K562 (cell line): ENCODE data around the gene ABLIM2. TPM values are rescaled to one million over a fixed set of nuclear protein-coding genes. Genes with fewer than 3 reads are reported as not detected.

Experiments used
- ATAC-seq: fragments of 200-7000 bp; cut with Tn5 transposase; 3 replicates; pipeline ENCODE4 v1.9.1; 2020; ENCODE audit warnings: moderate library complexity
- BruUV-seq: library from RNA; stranded (reverse); fragments of 400-500 nt; replicated peaks from 2 replicates; lab custom pipeline; 2021; lab: Mats Ljungman, UMichigan
- CTCF ChIA-PET: fragments of 300-600 bp; formaldehyde crosslinking; extraction: SDS; loops from one replicate; lab custom pipeline; 2021; ENCODE audit warnings: low intra/inter-chr PET ratio; lab: Yijun Ruan, JAX
- POLR2A ChIA-PET: fragments of 300-600, 350-650 bp; sonication (Branson Sonifier 250); formaldehyde crosslinking; extraction: SDS; loops from one replicate; lab custom pipeline; 2021; ENCODE audit warnings: antibody characterized with exemption, inconsistent platforms; lab: Yijun Ruan, JAX
- DNase-seq, 4 experiments: peaks; one replicate each; pipeline versions ENCODE4 v3.0.0 to v3.0.0-alpha.2; 2011 to 2018; ENCODE audit warnings: low spot score in 3 of 4, mixed read lengths in 3 of 4; ENCODE audit errors: extremely low read depth in 1 of 4
- FAIRE-seq: peaks from 2 replicates; lab custom pipeline; 2011; peaks lifted over from hg19 to GRCh38; lab: Jason Lieb, UNC
- H2AFZ ChIP-seq: 2 replicates; pipeline ENCODE4 v1.6.0; 2011; ENCODE audit warnings: low read depth, low read length, control low read depth, inconsistent platforms
- H3K27ac ChIP-seq: fragments of 200-600 bp; 3 replicates; pipeline ENCODE4 v1.8.0; 2011; ENCODE audit warnings: low read depth, mild to moderate bottlenecking, control low read depth, inconsistent platforms, low read length, moderate library complexity, mixed read lengths; ENCODE audit errors: extremely low read depth
- H3K27me3 ChIP-seq, 2 experiments: fragments of 300-600 bp in 1 of 2; 2 replicates in 1 of 2; 3 replicates in 1 of 2; pipeline versions ENCODE4 v1.6.0 to v1.8.0; 2011; ENCODE audit warnings: inconsistent platforms in 2 of 2, low read length in 2 of 2, mild to moderate bottlenecking in 1 of 2, mixed read lengths in 1 of 2, moderate library complexity in 1 of 2; ENCODE audit not compliant: control insufficient read depth in 2 of 2, insufficient read depth in 2 of 2
- H3K36me3 ChIP-seq: fragments of 300-600 bp; 3 replicates; pipeline ENCODE4 v1.8.0; 2011; ENCODE audit warnings: mild to moderate bottlenecking, low read length, inconsistent platforms; ENCODE audit not compliant: control insufficient read depth, insufficient read depth
- H3K4me1 ChIP-seq, 2 experiments: fragments of 200-600 bp in 1 of 2; replicated peaks in 1 of 2; 2 replicates in 1 of 2; 3 replicates in 1 of 2; pipeline versions ENCODE4 v1.5.1 to v1.8.0; 2011; ENCODE audit warnings: inconsistent platforms in 2 of 2, low read length in 2 of 2, mild to moderate bottlenecking in 1 of 2, mixed read lengths in 1 of 2, moderate library complexity in 1 of 2; ENCODE audit not compliant: control insufficient read depth in 2 of 2, insufficient read depth in 2 of 2
- H3K4me2 ChIP-seq: 2 replicates; pipeline ENCODE4 v1.6.1; 2011; ENCODE audit warnings: low read length, control low read depth, inconsistent platforms, mixed read lengths; ENCODE audit not compliant: insufficient read depth
- H3K4me3 ChIP-seq: fragments of 200-600 bp; sonication (generic), shearing (Covaris generic); 2 replicates; pipeline ENCODE4 v1.5.1; 2016; ENCODE audit warnings: control low read depth, inconsistent platforms
- H3K79me2 ChIP-seq: fragments of 200-600 bp; 3 replicates; pipeline ENCODE4 v1.8.0; 2011; ENCODE audit warnings: low read length, inconsistent platforms; ENCODE audit not compliant: control insufficient read depth, insufficient read depth
- H3K9ac ChIP-seq, 2 experiments: 2 replicates each; pipeline versions ENCODE4 v1.6.0 to v1.6.1; 2011; ENCODE audit warnings: low read depth in 2 of 2, low read length in 2 of 2, control low read depth in 1 of 2, inconsistent platforms in 1 of 2, mild to moderate bottlenecking in 1 of 2, mixed read lengths in 1 of 2; ENCODE audit not compliant: insufficient read depth in 1 of 2
- H3K9me1 ChIP-seq: one replicate; pipeline ENCODE4 v1.6.0; 2011; ENCODE audit warnings: inconsistent platforms, mild to moderate bottlenecking, low read length, moderate library complexity; ENCODE audit not compliant: control insufficient read depth, insufficient read depth
- H3K9me3 ChIP-seq: replicated peaks from 2 replicates; pipeline ENCODE4 v1.5.1; 2011; ENCODE audit warnings: low read depth, low read length, inconsistent platforms; ENCODE audit not compliant: control insufficient read depth, insufficient read depth
- H4K20me1 ChIP-seq: replicated peaks from 2 replicates; pipeline ENCODE4 v1.6.1; 2011; ENCODE audit warnings: low read length, inconsistent platforms, mixed read lengths; ENCODE audit not compliant: control insufficient read depth, insufficient read depth
- CREBBP ChIP-seq: IDR thresholded peaks from one replicate; pipeline ENCODE4 v1.6.1; 2012; ENCODE audit warnings: low read depth, mild to moderate bottlenecking, control low read depth, inconsistent platforms, low read length
- HMG20A ChIP-seq: fragments of 450-650 bp; formaldehyde crosslinking; conservative IDR thresholded peaks from 2 replicates; pipeline ENCODE4 v1.4.0; 2020; ENCODE audit warnings: mild to moderate bottlenecking, mixed read lengths
- MAFG ChIP-seq: fragments of 450-650 bp; conservative IDR thresholded peaks from 2 replicates; pipeline ENCODE4 v1.6.1; 2016; ENCODE audit warnings: missing genetic modification characterization, missing compliant biosample characterization
- PHB2 ChIP-seq: fragments of 450-650 bp; IDR thresholded peaks from 2 replicates; pipeline ENCODE4 v1.6.1; 2017; ENCODE audit warnings: low read depth
- WGBS: fragments of 100-300 bp; shearing (Covaris generic); methylation state at CpG from one replicate; pipeline ENCODE4 v1.1.6; 2016; ENCODE audit warnings: low coverage, mixed read lengths; ENCODE audit not compliant: insufficient coverage; ENCODE audit errors: missing lambda C conversion rate; 5-methylcytosine and 5-hydroxymethylcytosine counted together
- in situ Hi-C: fragments of 300-500 bp; cut with MboI; formaldehyde crosslinking; loops from 4 replicates; pipeline ENCODE4 v1.15.0; 2018; ENCODE audit warnings: inconsistent platforms, mixed read lengths
- intact Hi-C: fragments of 100-400 bp; cut with micrococcal nuclease; formaldehyde crosslinking; loops from 2 replicates; pipeline ENCODE4 v1.14.2; 2022
- polyA plus RNA-seq, 8 experiments: library from polyadenylated mRNA; depleted of rRNA in 4 of 8; stranded (reverse) in 5 of 8; unstranded in 3 of 8; fragments of >200 nt; fragmentation: Nextera tagmentation in 2 of 8; fragmentation: Illumina TruSeq in 1 of 8; extraction: Ambion mirVana in 2 of 8; extraction: Trizol in 1 of 8; gene quantifications; 2 replicates each; pipeline versions ENCODE4 v1.2.1 to v1.2.3, GENCODE V29; 2011 to 2014; ENCODE audit warnings: inconsistent platforms in 1 of 8, missing spikeins in 1 of 8
- total RNA-seq, 7 experiments: library from RNA; depleted of rRNA in 6 of 7; stranded (reverse); fragments of >200 nt in 6 of 7; fragmentation: Illumina TruSeq in 2 of 7; extraction: Trizol in 2 of 7; gene quantifications; 2 replicates each; pipeline versions ENCODE4 v1.2.1 to v1.2.3, GENCODE V29; 2011 to 2021; ENCODE audit warnings: low replicate concordance in 1 of 7

Gene ABLIM2
- total and polyA plus RNA-seq, 9 of the 15 experiments (the other 6 are each of a cell fraction or from before 2014, with no cell fraction given): not detected

DNA sequence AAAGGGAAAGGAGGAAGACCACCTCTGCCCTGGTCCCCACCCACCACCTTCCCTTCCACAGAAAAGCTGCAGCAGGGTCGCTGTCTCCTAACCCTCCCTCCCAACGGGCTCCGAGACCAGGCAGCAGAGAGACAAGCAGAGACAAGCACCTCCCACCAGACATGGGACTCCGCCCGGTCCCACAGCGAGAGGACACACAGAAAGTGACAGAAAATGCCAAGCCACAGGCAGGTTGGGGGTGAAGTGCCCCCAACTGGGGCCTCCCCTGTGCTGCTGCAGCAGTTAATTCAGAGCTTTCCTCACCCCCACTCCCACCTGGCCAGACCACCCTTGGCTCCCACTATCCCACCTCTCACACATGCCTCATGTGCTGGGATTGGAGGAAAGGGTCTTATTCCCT, 154.5 kb downstream of the ABLIM2 start (continued):
- no peak for TF ChIP-seq CREBBP

- no peak for DNase-seq
- TF ChIP-seq PHB2 (no peak), MAFG (tag) (no peak), HMG20A (CRISPR knock-in tag) (no peak)
- no peak for ATAC-seq
- no TSS peak for BruUV-seq
- H3K4me2 ChIP-seq: no peak overlapping the region
- no peaks in the 10 kb centered on the region for H3K4me1 ChIP-seq
- ChIA-PET CTCF (no interaction called here), POLR2A (interaction anchor here (0.5 to 1.1 kb wide), 2 partner anchors 10 to 14 kb away, joined by 3 read pairs; no protein-coding TSS in a partner anchor)
- WGBS: 1% methylated on average over 23 of the region's 23 CpGs
- H4K20me1 ChIP-seq: peaks cover 15% of the 10 kb centered on the region; the same call in 1 of the 2 replicates
- H3K36me3 ChIP-seq: no peaks in the 10 kb centered on the region
- intact Hi-C loops: no loop called here
- no peak overlapping the region for H3K9ac ChIP-seq
- H3K4me3 ChIP-seq: no peak overlapping the region
- no peak for FAIRE-seq
- H3K9me1 ChIP-seq: no peaks in the 10 kb centered on the region
- no peaks in the 10 kb centered on the region for H3K79me2 ChIP-seq
- H3K9me3 ChIP-seq: no peaks in the 10 kb centered on the region
- peaks cover 28 to 95% of the 10 kb centered on the region in 2 experiments; a peak in 4 of 5 replicates for H3K27me3 ChIP-seq
- in situ Hi-C loops: no loop called here
- H2AFZ ChIP-seq: no peak overlapping the region
- H3K27ac ChIP-seq: no peak overlapping the region
These were observed 155.9 kb downstream of the ABLIM2 start for GRCh38 chr4:8002525-8003309.
